Activated CD4-positive, alpha-beta T cell treated with anti-CD3 and anti-CD28 coated beads, Interleukin-2, amount 10 ng/mL, durations not matched to agents 7 days and 5 days (primary cell): ENCODE data around the gene RANGRF. TPM values are rescaled to one million over a fixed set of nuclear protein-coding genes. Genes with fewer than 3 reads are reported as not detected.

Experiments used
- total RNA-seq, 2 experiments: library from RNA; stranded (reverse); gene quantifications; one replicate each; pipeline ENCODE4 v1.2.3, GENCODE V29; 2021

Gene RANGRF
- total RNA-seq, 2 experiments from 2014 or later, result 41.2 to 48.9 TPM

Other genes starting within 250 kb of the RANGRF start
- not detected for gene ALOX15B, start 249.6 kb upstream of the RANGRF start, total RNA-seq
- gene ALOX12B, start 201.0 kb upstream of the RANGRF start, total RNA-seq, result under 1 TPM; 0.27 to 0.31 TPM
- not detected for gene ALOXE3, start 170.2 kb upstream of the RANGRF start, total RNA-seq
- under 1 TPM; 0.15 to 0.20 TPM for gene HES7, start 164.6 kb upstream of the RANGRF start, total RNA-seq
- gene PER1, start 136.3 kb upstream of the RANGRF start, total RNA-seq, result 10 to 100 TPM; 26.9 to 28.7 TPM
- 10 to 100 TPM; 71.1 to 79.1 TPM for gene VAMP2, start 125.7 kb upstream of the RANGRF start, total RNA-seq
- gene TMEM107, start 112.3 kb upstream of the RANGRF start, total RNA-seq, result 10 to 100 TPM; 34.8 to 37.2 TPM
- gene BORCS6, start 98.5 kb upstream of the RANGRF start, total RNA-seq, result 10 to 100 TPM; 12.2 to 12.9 TPM
- gene AURKB, start 78.1 kb upstream of the RANGRF start, total RNA-seq, result 100 to 1,000 TPM; 188 to 224 TPM
- 100 to 1,000 TPM; 125 to 126 TPM for gene CTC1, start 40.6 kb upstream of the RANGRF start, total RNA-seq
- gene PFAS, start 39.4 kb upstream of the RANGRF start, total RNA-seq, result 10 to 100 TPM; 54.0 to 60.4 TPM
- 10 to 100 TPM; 11.7 to 12.4 TPM for gene SLC25A35, start 6.7 kb downstream of the RANGRF start, total RNA-seq
- not detected for gene ARHGEF15, start 21.6 kb downstream of the RANGRF start, total RNA-seq
- not detected for gene ODF4, start 51.2 kb downstream of the RANGRF start, total RNA-seq
- gene RPL26, start 94.5 kb downstream of the RANGRF start, total RNA-seq, result 1,000 to 10,000 TPM; 2,050 to 2,305 TPM
- under 1 TPM; 0.10 to 0.12 TPM for gene RNF222, start 109.2 kb downstream of the RANGRF start, total RNA-seq
- gene NDEL1, start 147.2 kb downstream of the RANGRF start, total RNA-seq, result 10 to 100 TPM; 59.7 to 65.5 TPM